C4-2B (cell line): Measurements from ENCODE around the gene BRMS1.

Experiments used
- CTCF ChIP-seq: fragments of 450-650 bp; conservative IDR thresholded peaks from 2 replicates; pipeline ENCODE4 v1.5.1; 2017; ENCODE audit warnings: mild to moderate bottlenecking
- ZFX ChIP-seq: fragments of 450-650 bp; IDR thresholded peaks from 2 replicates; pipeline ENCODE4 v1.6.1; 2017

GRCh38 chr11:66346476-66347424, 1.8 kb upstream of the BRMS1 start:
- no peak for TF ChIP-seq CTCF
- TF ChIP-seq ZFX, result no peak
